ENCODE data around the gene CARD10. TPM values are rescaled to one million over a fixed set of nuclear protein-coding genes. Genes with fewer than 3 reads are reported as not detected.
A peak's percentile ranks its signal among the peaks of the same experiment; 100 is the strongest.

CARD10 gene
- polyA plus RNA-seq, 1 donor, result 36.0 TPM

DNA sequence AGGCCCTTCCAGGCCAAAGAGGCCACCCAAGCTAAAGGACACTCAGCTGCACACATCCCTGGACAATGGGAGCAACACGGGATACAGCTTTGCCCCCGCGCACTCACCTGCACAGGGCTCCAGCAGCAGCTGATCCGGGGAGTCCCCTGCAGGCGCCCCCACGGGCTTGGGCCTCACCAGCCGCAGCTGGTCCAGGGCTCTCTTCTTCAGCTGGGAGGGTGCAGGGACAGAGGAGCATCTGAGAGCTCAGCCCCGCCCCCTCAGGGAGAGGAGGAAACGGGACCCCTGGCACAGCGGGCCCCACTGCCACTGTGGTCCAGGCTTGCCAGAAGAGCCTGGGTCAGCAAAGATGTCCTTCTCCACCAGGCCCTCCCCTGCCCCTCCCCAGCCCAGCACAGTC, 25.2 kb downstream of the CARD10 start:
- Histone ChIP-seq H3K4me3 (ENCODE audit: low read length) (no peak overlapping the region), H3K36me3 (ENCODE audit: control insufficient read depth, insufficient read depth, low read length) (peaks cover 61% of the 10 kb centered on the region), H3K4me1 (ENCODE audit: control insufficient read depth, insufficient read depth, low read length) (peaks cover 8% of the 10 kb centered on the region), H3K27ac (ENCODE audit: low read length) (no peak overlapping the region), H3K27me3 (ENCODE audit: control insufficient read depth, insufficient read depth, low read length) (no peaks in the 10 kb centered on the region), H3K9me3 (ENCODE audit: control insufficient read depth, low read depth, low read length) (no peaks in the 10 kb centered on the region)
- WGBS (ENCODE audit: insufficient coverage, low lambda C conversion rate), result no CpG with 5 or more reads among the region's 10 CpGs
- no peak for DNase-seq

DNA sequence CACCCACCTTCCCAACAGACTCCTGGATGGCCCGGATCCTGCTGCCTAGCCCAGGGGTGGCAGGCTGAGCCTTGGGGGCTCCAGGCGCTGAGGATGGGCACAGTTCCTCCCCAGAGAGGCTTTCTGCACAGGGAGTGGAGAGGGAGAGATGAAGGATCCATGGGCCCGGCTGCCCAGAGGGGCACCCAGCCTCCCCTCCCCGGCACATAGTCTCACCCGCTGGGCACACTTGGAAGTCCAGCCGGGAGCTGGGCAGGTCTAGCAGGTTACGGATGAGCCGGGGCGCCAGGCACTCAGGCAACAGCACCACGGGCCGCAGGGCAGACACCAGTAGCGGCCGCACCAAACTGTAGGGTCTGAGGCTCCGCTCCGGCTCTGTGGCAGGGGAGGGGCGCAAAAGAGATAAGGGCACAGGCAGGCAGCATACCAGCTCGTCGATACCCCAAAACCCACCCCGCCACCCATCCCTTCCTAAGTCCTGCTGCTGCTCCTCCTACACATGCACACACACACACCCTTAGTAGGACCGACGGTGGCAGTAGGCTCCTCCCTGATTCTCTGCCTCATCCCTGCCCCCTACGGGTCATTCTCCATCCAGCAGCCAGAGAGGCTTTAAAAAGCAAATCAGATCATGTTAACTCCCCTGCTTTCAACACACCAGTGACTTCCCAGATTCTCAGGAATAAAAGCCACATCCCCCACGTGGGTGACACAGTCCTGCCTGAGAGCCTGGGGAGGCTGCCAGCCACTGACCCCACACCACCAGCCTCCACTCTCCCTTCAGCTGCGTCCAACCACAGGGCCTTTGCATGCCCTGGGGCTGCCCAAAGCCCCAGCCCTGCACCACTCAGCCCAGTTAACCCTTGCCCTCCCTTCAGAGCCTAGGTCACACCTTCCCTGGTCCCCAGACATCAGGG, 26.5 kb downstream of the CARD10 start:
- Histone ChIP-seq H3K27me3 (ENCODE audit: control insufficient read depth, insufficient read depth, low read length) (no peaks in the 10 kb centered on the region), H3K36me3 (ENCODE audit: control insufficient read depth, insufficient read depth, low read length) (peaks cover 53% of the 10 kb centered on the region), H3K4me1 (ENCODE audit: control insufficient read depth, insufficient read depth, low read length) (no peaks in the 10 kb centered on the region), H3K4me3 (ENCODE audit: low read length) (no peak overlapping the region), H3K9me3 (ENCODE audit: control insufficient read depth, low read depth, low read length) (no peaks in the 10 kb centered on the region), H3K27ac (ENCODE audit: low read length) (no peak overlapping the region)
- no CpG with 5 or more reads among the region's 24 CpGs for WGBS (ENCODE audit: insufficient coverage, low lambda C conversion rate)
- no peak for DNase-seq

DNA sequence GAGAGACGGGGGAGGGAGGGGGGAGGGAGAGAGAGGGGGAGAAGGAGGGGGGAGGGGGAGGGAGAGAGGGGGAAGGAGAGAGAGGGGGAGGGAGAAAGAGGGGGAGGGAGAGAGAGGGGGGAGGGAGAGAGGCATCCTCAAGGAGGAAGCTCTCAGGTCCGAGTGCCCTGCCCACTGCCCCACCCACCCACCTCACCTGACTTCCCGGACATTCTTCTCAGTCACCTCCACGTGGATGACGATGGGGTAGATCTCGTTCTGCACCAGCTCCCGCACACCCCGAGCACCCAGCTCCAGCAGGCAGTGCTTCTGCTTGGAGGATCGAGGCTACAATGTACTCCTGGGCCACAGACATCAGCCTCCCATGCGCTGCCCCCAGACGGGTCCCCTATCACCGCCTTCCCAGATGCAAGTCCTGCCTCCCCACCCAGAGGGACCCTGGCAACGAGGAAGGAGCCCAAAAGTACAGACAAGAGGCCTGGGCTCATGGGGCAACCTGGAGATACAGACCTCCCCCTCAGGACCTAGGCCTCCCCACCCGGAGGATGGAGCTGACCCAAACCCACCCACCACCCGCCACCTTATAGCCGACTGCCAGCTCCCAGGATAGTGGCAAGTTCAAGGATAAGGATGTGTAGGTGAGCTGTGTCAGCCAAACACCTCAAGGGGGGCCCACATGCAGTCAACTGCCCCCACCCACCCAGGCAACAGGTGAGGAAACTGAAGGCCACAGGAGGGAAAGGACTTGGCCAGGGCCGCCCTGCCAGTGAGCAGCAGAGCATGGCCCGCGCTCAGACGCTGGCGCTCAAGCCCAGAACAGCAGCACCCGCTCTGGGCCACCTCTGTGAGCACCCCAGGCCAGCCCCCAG, 27.4 kb downstream of the CARD10 start:
- H3K9me3 ChIP-seq (ENCODE audit: control insufficient read depth, low read depth, low read length), result no peaks in the 10 kb centered on the region
- peaks cover 50% of the 10 kb centered on the region for H3K36me3 ChIP-seq (ENCODE audit: control insufficient read depth, insufficient read depth, low read length)
- H3K27ac ChIP-seq (ENCODE audit: low read length), result no peak overlapping the region
- WGBS (ENCODE audit: insufficient coverage, low lambda C conversion rate), result no CpG with 5 or more reads among the region's 22 CpGs
- H3K27me3 ChIP-seq (ENCODE audit: control insufficient read depth, insufficient read depth, low read length), result no peaks in the 10 kb centered on the region
- H3K4me3 ChIP-seq (ENCODE audit: low read length), result no peak overlapping the region
- peaks cover 3% of the 10 kb centered on the region for H3K4me1 ChIP-seq (ENCODE audit: control insufficient read depth, insufficient read depth, low read length)
- DNase-seq, result peak in 1 of 2 donors; percentile 37

DNA sequence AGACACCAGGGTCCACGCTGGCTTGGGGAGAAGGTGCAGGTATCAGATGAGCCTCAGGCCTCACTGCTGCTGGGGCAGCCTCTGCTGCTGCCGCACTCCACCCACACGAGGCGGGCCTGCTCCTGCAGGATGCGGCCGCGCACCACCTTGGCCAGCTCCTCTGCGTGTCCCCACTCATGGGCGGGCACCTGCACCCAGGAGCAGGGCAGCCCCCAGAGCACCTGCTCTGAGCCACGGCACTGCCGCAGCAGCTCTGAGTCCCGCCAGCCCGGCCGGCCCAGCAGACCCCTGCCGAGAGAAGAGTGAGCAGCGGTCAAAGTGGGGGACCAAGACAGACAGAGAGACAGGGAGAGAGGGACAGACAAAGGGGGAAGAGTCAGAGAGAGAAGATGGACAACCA, 28.1 kb downstream of the CARD10 start:
- Histone ChIP-seq H3K4me3 (ENCODE audit: low read length) (no peak overlapping the region), H3K27me3 (ENCODE audit: control insufficient read depth, insufficient read depth, low read length) (no peaks in the 10 kb centered on the region), H3K27ac (ENCODE audit: low read length) (no peak overlapping the region), H3K36me3 (ENCODE audit: control insufficient read depth, insufficient read depth, low read length) (peaks cover 44% of the 10 kb centered on the region), H3K9me3 (ENCODE audit: control insufficient read depth, low read depth, low read length) (no peaks in the 10 kb centered on the region), H3K4me1 (ENCODE audit: control insufficient read depth, insufficient read depth, low read length) (peaks cover 9% of the 10 kb centered on the region)
- WGBS (ENCODE audit: insufficient coverage, low lambda C conversion rate), result no CpG with 5 or more reads among the region's 16 CpGs
- no peak for DNase-seq

DNA sequence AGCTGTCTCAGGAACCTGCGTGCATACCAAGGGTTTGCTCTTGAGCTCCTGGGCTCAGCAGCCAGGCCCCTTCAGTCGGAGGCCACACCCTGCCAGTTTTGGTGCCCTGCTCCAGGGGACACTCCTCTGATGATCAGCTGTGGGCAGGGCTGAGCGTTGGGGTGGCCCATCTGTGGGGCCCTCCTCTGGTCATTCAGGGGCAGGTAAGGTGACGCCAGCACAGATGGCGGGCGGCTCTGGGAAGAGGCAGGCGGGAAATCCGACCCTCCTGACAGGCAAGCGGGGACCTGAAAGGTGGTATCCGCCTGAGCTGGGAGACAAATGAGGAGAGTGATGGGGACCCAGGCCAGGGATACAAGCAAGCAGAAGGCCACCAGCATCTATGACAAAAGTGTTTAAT, 29.2 kb downstream of the CARD10 start:
- peaks cover 12% of the 10 kb centered on the region for H3K4me1 ChIP-seq (ENCODE audit: control insufficient read depth, insufficient read depth, low read length)
- no peak overlapping the region for H3K27ac ChIP-seq (ENCODE audit: low read length)
- H3K36me3 ChIP-seq (ENCODE audit: control insufficient read depth, insufficient read depth, low read length), result peaks cover 34% of the 10 kb centered on the region
- no peak overlapping the region for H3K4me3 ChIP-seq (ENCODE audit: low read length)
- no peak for DNase-seq
- no peaks in the 10 kb centered on the region for H3K27me3 ChIP-seq (ENCODE audit: control insufficient read depth, insufficient read depth, low read length)
- no peaks in the 10 kb centered on the region for H3K9me3 ChIP-seq (ENCODE audit: control insufficient read depth, low read depth, low read length)
- no CpG with 5 or more reads among the region's 10 CpGs for WGBS (ENCODE audit: insufficient coverage, low lambda C conversion rate)

DNA sequence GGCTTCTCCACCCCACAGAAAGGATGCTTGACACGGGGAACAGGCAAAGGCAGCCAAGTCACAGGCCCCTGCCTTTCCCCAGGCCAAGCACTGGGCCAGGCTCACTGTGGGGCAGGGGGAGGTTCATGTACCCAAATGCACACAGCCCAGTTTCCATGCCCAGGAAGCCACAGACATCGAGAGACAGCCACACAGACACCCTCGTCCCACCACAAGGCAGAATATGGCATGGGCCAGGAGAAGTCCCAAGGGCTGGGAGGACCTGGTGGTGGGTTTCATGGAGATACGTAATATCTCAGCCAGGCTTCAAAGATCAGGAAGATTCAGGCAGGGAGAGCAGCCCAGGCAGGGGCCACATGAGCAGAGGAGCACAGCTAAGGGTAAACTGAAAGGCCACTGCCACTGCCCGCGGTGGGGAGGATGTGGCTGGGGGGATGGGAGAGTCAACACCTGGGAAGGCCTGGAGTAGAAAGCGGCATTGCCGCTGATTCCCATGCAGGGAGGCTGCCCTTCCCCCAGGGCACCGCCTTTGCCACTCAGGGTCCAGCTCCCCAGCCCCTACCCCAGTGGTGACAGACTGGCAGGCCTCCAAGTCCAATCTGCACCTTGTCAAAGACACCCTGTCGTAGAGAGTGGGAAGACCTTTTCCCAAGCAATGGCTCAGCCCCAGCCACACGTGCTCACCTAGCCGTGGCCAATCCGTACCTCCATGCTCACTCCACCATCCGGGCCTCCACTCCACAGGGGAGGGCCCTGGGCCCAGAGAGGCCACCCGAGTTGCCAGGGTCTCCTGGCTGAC, 30.7 kb downstream of the CARD10 start:
- H3K27me3 ChIP-seq (ENCODE audit: control insufficient read depth, insufficient read depth, low read length), result peaks cover 5% of the 10 kb centered on the region
- H3K36me3 ChIP-seq (ENCODE audit: control insufficient read depth, insufficient read depth, low read length), result peaks cover 22% of the 10 kb centered on the region
- peaks cover 21% of the 10 kb centered on the region for H3K4me1 ChIP-seq (ENCODE audit: control insufficient read depth, insufficient read depth, low read length)
- DNase-seq, result no peak
- WGBS (ENCODE audit: insufficient coverage, low lambda C conversion rate), result no CpG with 5 or more reads among the region's 15 CpGs
- no peak overlapping the region for H3K4me3 ChIP-seq (ENCODE audit: low read length)
- H3K9me3 ChIP-seq (ENCODE audit: control insufficient read depth, low read depth, low read length), result no peaks in the 10 kb centered on the region
- no peak overlapping the region for H3K27ac ChIP-seq (ENCODE audit: low read length)

DNA sequence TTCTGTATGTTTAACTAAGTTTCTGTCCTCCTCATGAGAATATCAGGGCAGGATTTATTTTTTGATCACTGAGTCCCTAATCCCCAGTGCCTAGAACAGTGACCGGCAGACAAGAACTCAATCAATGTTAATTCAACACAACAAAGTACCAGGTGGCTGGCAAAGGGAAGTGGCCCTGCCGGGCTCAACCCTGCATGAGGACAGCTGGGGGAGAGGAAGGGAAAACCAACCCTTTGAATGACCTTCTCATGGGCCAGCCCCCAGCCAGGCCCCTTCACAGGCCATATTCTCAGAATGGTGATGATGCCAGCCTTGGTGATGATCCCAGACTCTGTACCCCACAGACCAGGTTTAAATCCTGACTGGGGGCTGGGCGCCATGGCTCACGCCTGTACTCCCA, 31.6 kb downstream of the CARD10 start:
- Histone ChIP-seq H3K27ac (ENCODE audit: low read length) (no peak overlapping the region), H3K9me3 (ENCODE audit: control insufficient read depth, low read depth, low read length) (no peaks in the 10 kb centered on the region), H3K36me3 (ENCODE audit: control insufficient read depth, insufficient read depth, low read length) (peaks cover 16% of the 10 kb centered on the region), H3K27me3 (ENCODE audit: control insufficient read depth, insufficient read depth, low read length) (peaks cover 5% of the 10 kb centered on the region), H3K4me1 (ENCODE audit: control insufficient read depth, insufficient read depth, low read length) (peaks cover 21% of the 10 kb centered on the region), H3K4me3 (ENCODE audit: low read length) (no peak overlapping the region)
- no CpG with 5 or more reads among the region's 4 CpGs for WGBS (ENCODE audit: insufficient coverage, low lambda C conversion rate)
- DNase-seq, result no peak

DNA sequence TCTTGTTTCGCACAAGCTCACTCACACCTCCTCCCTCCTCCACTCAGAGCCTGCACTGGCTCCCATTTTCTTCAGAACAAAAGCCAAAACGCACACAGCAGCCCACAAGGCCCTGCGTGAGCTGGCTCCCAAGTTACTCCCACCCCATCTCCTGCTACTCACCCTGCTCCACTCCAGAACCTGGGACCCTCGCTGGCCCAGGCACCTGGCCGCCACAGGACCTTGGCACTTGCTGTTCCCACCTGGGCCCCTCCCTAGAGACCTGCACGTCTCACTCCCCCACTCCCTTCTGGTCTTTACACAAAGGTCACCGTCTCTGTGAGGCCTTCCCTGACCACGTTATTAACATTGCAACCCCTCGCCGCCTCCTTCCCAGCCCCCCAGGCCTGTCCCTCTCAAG, 32.1 kb downstream of the CARD10 start:
- Histone ChIP-seq H3K36me3 (ENCODE audit: control insufficient read depth, insufficient read depth, low read length) (peaks cover 14% of the 10 kb centered on the region), H3K4me3 (ENCODE audit: low read length) (no peak overlapping the region), H3K4me1 (ENCODE audit: control insufficient read depth, insufficient read depth, low read length) (peaks cover 21% of the 10 kb centered on the region), H3K27ac (ENCODE audit: low read length) (no peak overlapping the region), H3K9me3 (ENCODE audit: control insufficient read depth, low read depth, low read length) (no peaks in the 10 kb centered on the region), H3K27me3 (ENCODE audit: control insufficient read depth, insufficient read depth, low read length) (peaks cover 5% of the 10 kb centered on the region)
- no peak for DNase-seq
- 70% methylated on average over 5 of the region's 10 CpGs for WGBS (ENCODE audit: insufficient coverage, low lambda C conversion rate)

DNA sequence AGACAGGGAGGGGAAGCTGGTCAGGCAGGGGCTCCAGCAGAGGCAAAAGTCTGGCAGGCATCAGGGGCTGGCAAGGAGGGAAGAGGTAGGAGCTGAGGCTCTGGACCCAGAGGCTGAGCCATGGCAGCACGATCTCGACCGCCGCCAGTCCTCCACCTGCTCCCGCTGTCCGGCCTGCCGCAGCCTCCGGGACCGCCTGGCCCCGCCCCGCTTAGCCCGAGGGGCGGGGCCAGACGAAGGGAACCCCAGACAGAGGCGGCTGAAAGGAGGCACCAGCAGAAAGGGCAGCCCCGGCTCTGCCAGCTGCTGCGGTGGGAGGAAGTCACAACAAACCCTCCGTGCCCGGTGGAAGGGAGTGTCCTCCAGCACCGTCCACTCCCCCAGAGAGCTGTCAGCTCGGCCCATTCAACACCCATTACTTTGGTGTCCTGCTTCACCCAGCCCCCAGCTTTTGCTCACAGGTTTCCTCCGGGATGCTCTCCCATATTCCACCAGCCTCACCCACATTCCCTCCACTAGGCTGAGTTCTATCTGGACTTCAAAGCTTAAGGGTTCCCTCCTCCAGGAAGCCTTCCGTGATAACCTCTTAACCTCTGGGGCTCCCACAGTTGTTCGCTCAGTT, 32.9 kb downstream of the CARD10 start, which contains the start of gene MFNG:
MFNG (minus strand) TSS at position 161 of the 622 bp plus-strand sequence. CDS start 207 bp downstream, outside the sequence.
- Histone ChIP-seq H3K9me3 (ENCODE audit: control insufficient read depth, low read depth, low read length) (no peaks in the 10 kb centered on the region), H3K4me1 (ENCODE audit: control insufficient read depth, insufficient read depth, low read length) (peaks cover 21% of the 10 kb centered on the region), H3K4me3 (ENCODE audit: low read length) (peak within 1 kb of the TSS; percentile 23), H3K36me3 (ENCODE audit: control insufficient read depth, insufficient read depth, low read length) (peaks cover 13% of the 10 kb centered on the region), H3K27me3 (ENCODE audit: control insufficient read depth, insufficient read depth, low read length) (peaks cover 5% of the 10 kb centered on the region), H3K27ac (ENCODE audit: low read length) (no peak within 1 kb of the TSS)
- no CpG with 5 or more reads among the region's 24 CpGs for WGBS (ENCODE audit: insufficient coverage, low lambda C conversion rate)
- DNase-seq, result peak in 1 of 2 donors; percentile 72
